GM19324 (cell line): ENCODE results near the gene CETP.

Experiments used
- ATAC-seq: cut with Tn5 transposase; IDR thresholded peaks from one replicate; pipeline ENCODE4 v1.9.1; 2021; ENCODE audit warnings: mild to moderate bottlenecking, moderate library complexity; ENCODE audit not compliant: unreplicated experiment, low FRiP score

Gene CETP

GRCh38 chr16:56961851-56962281 lies at the start of gene CETP:
Gene CETP, plus strand, starts transcription at chr16:56961950. Its CDS starts 30 bp downstream, at chr16:56961980.
- ATAC-seq = no peak

GRCh38 chr16:56912746-56913708 lies 48.7 kb upstream of the CETP start:
- no peak for ATAC-seq

- ATAC-seq = no peak
These were observed 46.9 kb upstream of the CETP start for GRCh38 chr16:56914896-56915295.

GRCh38 chr16:56915336-56916119 lies 46.2 kb upstream of the CETP start:
- no peak for ATAC-seq

- ATAC-seq = no peak
These were observed 45.0 kb upstream of the CETP start for GRCh38 chr16:56916571-56917403.

- no peak for ATAC-seq
These were observed 43.2 kb upstream of the CETP start for GRCh38 chr16:56918467-56919012.

GRCh38 chr16:56919099-56919800 lies 42.5 kb upstream of the CETP start:
- ATAC-seq = no peak

- ATAC-seq = no peak
These were observed 40.2 kb upstream of the CETP start for GRCh38 chr16:56921571-56921970.

- ATAC-seq = no peak
These were observed 38.2 kb upstream of the CETP start for GRCh38 chr16:56923481-56924091.

GRCh38 chr16:56927471-56927870 lies 34.3 kb upstream of the CETP start:
- no peak for ATAC-seq

- ATAC-seq = no peak
These were observed 32.1 kb upstream of the CETP start for GRCh38 chr16:56929639-56930038.

GRCh38 chr16:56930486-56931270 lies 31.1 kb upstream of the CETP start:
- ATAC-seq = no peak

- ATAC-seq = peak; percentile 47
These were observed 30.4 kb upstream of the CETP start for GRCh38 chr16:56931271-56931891.

- ATAC-seq = peak; percentile 93
These were observed 29.6 kb upstream of the CETP start, which contains the start of gene HERPUD1 for GRCh38 chr16:56931892-56932720. Gene HERPUD1, plus strand, starts transcription at chr16:56932142. Its CDS starts 103 bp downstream, at chr16:56932245.

GRCh38 chr16:56932721-56933619 lies 28.8 kb upstream of the CETP start:
- ATAC-seq = no peak
